IMR-90 (cell line): Measurements from ENCODE around the gene MFRP. TPM values are rescaled to one million over a fixed set of nuclear protein-coding genes. Genes with fewer than 3 reads are reported as not detected.

ENCODE experiments used
- ATAC-seq: fragments of 200-7000 bp; cut with Tn5 transposase; 2 replicates; pipeline ENCODE4 v1.9.1; 2020; ENCODE audit warnings: low read depth, mild to moderate bottlenecking, moderate library complexity
- BruUV-seq: library from RNA; stranded (reverse); fragments of 400-500 nt; replicated peaks from 2 replicates; lab custom pipeline; 2021; lab: Mats Ljungman, UMichigan
- CTCF ChIA-PET: fragments of 300-600 bp; formaldehyde crosslinking; extraction: SDS; loops from one replicate; lab custom pipeline; 2021; ENCODE audit warnings: antibody characterized with exemption; lab: Yijun Ruan, JAX
- POLR2A ChIA-PET: fragments of 300-600 bp; sonication (Branson Sonifier 250); formaldehyde crosslinking; loops from one replicate; lab custom pipeline; 2022; ENCODE audit warnings: antibody characterized with exemption; ENCODE audit not compliant: unreplicated experiment; lab: Charles Lee
- DNase-seq: peaks from one replicate; pipeline ENCODE4 v3.0.0; 2013
- H2AFZ ChIP-seq: replicated peaks from 2 replicates; pipeline ENCODE3; 2013; ENCODE audit warnings: low read length, mild to moderate bottlenecking; ENCODE audit not compliant: poor library complexity
- H2AK5ac ChIP-seq: 2 replicates; pipeline ENCODE4 v1.6.1; 2013; ENCODE audit warnings: low read depth, low read length, inconsistent platforms
- H2AK9ac ChIP-seq: replicated peaks from 2 replicates; pipeline ENCODE3; 2013; ENCODE audit warnings: mild to moderate bottlenecking, low read depth, low read length, moderate library complexity; ENCODE audit not compliant: poor library complexity
- H2BK120ac ChIP-seq: 2 replicates; pipeline ENCODE4 v1.6.1; 2013; ENCODE audit warnings: low read depth, low read length, inconsistent platforms
- H2BK15ac ChIP-seq: 3 replicates; pipeline ENCODE4 v1.6.1; 2013; ENCODE audit warnings: low read depth, low read length, inconsistent platforms
- H2BK20ac ChIP-seq: 2 replicates; pipeline ENCODE4 v1.6.1; 2013; ENCODE audit warnings: low read depth, mild to moderate bottlenecking, inconsistent platforms, low read length, moderate library complexity
- H2BK5ac ChIP-seq: 2 replicates; pipeline ENCODE4 v1.6.1; 2013; ENCODE audit warnings: mild to moderate bottlenecking, low read depth, low read length, inconsistent platforms; ENCODE audit not compliant: poor library complexity, severe bottlenecking
- H3K14ac ChIP-seq: replicated peaks from 2 replicates; pipeline ENCODE4 v1.6.1; 2013; ENCODE audit warnings: low read depth, low read length, inconsistent platforms
- H3K18ac ChIP-seq: 2 replicates; pipeline ENCODE4 v1.6.1; 2013; ENCODE audit warnings: low read depth, low read length, control low read depth
- H3K23ac ChIP-seq: 2 replicates; pipeline ENCODE4 v1.6.1; 2013; ENCODE audit warnings: low read depth, low read length, inconsistent platforms
- H3K27ac ChIP-seq: 2 replicates; pipeline ENCODE4 v1.5.1; 2013; ENCODE audit warnings: mild to moderate bottlenecking, control low read depth, low read length; ENCODE audit not compliant: insufficient read depth
- H3K27me3 ChIP-seq: 2 replicates; pipeline ENCODE4 v1.6.1; 2013; ENCODE audit warnings: low read length; ENCODE audit not compliant: control insufficient read depth, insufficient read depth
- H3K36me3 ChIP-seq: 2 replicates; pipeline ENCODE4 v1.6.1; 2013; ENCODE audit warnings: low read length, mixed read lengths; ENCODE audit not compliant: control insufficient read depth, insufficient read depth
- H3K4ac ChIP-seq: 2 replicates; pipeline ENCODE4 v1.6.1; 2013; ENCODE audit warnings: low read depth, low read length, inconsistent platforms
- H3K4me1 ChIP-seq: 2 replicates; pipeline ENCODE4 v1.6.1; 2013; ENCODE audit warnings: low read length, mixed read lengths; ENCODE audit not compliant: control insufficient read depth, insufficient read depth
- H3K4me2 ChIP-seq: 2 replicates; pipeline ENCODE4 v1.6.1; 2013; ENCODE audit warnings: low read depth, mild to moderate bottlenecking, control low read depth, low read length, moderate library complexity
- H3K4me3 ChIP-seq: 2 replicates; pipeline ENCODE4 v1.5.1; 2013; ENCODE audit warnings: low read depth, mild to moderate bottlenecking, control low read depth, low read length, moderate library complexity; ENCODE audit not compliant: insufficient read depth
- H3K56ac ChIP-seq: 2 replicates; pipeline ENCODE4 v1.6.1; 2013; ENCODE audit warnings: low read length, inconsistent platforms; ENCODE audit not compliant: insufficient read depth; ENCODE audit errors: extremely low read depth
- H3K79me1 ChIP-seq, 2 experiments: 2 replicates each; pipeline ENCODE4 v1.6.1; 2013; ENCODE audit warnings: low read length in 2 of 2, inconsistent platforms in 1 of 2, low read depth in 1 of 2
- H3K9ac ChIP-seq: 2 replicates; pipeline ENCODE4 v1.6.1; 2013; ENCODE audit warnings: low read depth, low read length, control low read depth
- H3K9me1 ChIP-seq: 2 replicates; pipeline ENCODE4 v1.6.1; 2013; ENCODE audit warnings: low read length, inconsistent platforms; ENCODE audit not compliant: insufficient read depth
- H3K9me3 ChIP-seq: 2 replicates; pipeline ENCODE4 v1.6.1; 2013; ENCODE audit warnings: low read length; ENCODE audit not compliant: control insufficient read depth, insufficient read depth
- H4K20me1 ChIP-seq: 2 replicates; pipeline ENCODE4 v1.6.1; 2013; ENCODE audit warnings: low read length, inconsistent platforms; ENCODE audit not compliant: insufficient read depth
- H4K5ac ChIP-seq: 2 replicates; pipeline ENCODE4 v1.6.1; 2013; ENCODE audit warnings: mild to moderate bottlenecking, low read depth, low read length, control low read depth
- H4K8ac ChIP-seq, 2 experiments: 2 replicates each; pipeline ENCODE4 v1.6.1; 2013; ENCODE audit warnings: low read depth in 2 of 2, low read length in 2 of 2, control low read depth in 1 of 2, inconsistent platforms in 1 of 2
- H4K91ac ChIP-seq: 2 replicates; pipeline ENCODE4 v1.6.1; 2013; ENCODE audit warnings: low read depth, low read length, inconsistent platforms; ENCODE audit not compliant: insufficient read depth
- CEBPB ChIP-seq: IDR thresholded peaks from 2 replicates; pipeline ENCODE4 v1.6.1; 2012; ENCODE audit warnings: low read depth, low read length, improper control_type of control experiment
- CHD1 ChIP-seq: IDR thresholded peaks from 2 replicates; pipeline ENCODE4 v1.6.1; 2012; ENCODE audit warnings: low read depth, low read length, improper control_type of control experiment
- MAZ ChIP-seq: IDR thresholded peaks from 2 replicates; pipeline ENCODE4 v1.6.1; 2012; ENCODE audit warnings: low read depth, mild to moderate bottlenecking, low read length, improper control_type of control experiment, moderate library complexity, borderline replicate concordance
- NFE2L2 ChIP-seq: fragments of 150-350 bp; IDR thresholded peaks from 2 replicates; pipeline ENCODE4 v1.6.1; 2016; ENCODE audit warnings: low read depth, mild to moderate bottlenecking, low read length
- POLR2A ChIP-seq: IDR thresholded peaks from 2 replicates; pipeline ENCODE4 v1.6.1; 2012; ENCODE audit warnings: mild to moderate bottlenecking, low read depth, low read length
- WGBS, 2 experiments: methylation state at CpG; one replicate each; pipeline versions ENCODE4 v1.1.5 to v1.1.7; 2013; ENCODE audit warnings: missing lambda C conversion rate in 2 of 2; ENCODE audit not compliant: insufficient read length in 1 of 2; ENCODE audit errors: extremely low coverage in 2 of 2; 5-methylcytosine and 5-hydroxymethylcytosine counted together
- dilution Hi-C: fragments of 300-500 bp; cut with HindIII; formaldehyde crosslinking; loops from one replicate; pipeline ENCODE4 v1.14.3; 2018; ENCODE audit warnings: low sequenced_read_pairs; ENCODE audit not compliant: unreplicated experiment
- in situ Hi-C: fragments of 300-500 bp; cut with MboI; formaldehyde crosslinking; loops from 3 replicates; pipeline ENCODE4 v1.14.3; 2019; ENCODE audit warnings: low sequenced_read_pairs, inconsistent platforms, mixed read lengths
- intact Hi-C: fragments of 100-400 bp; cut with micrococcal nuclease; formaldehyde crosslinking; loops from 2 replicates; pipeline ENCODE4 v1.10.0; 2022
- polyA plus RNA-seq, 3 experiments: library from polyadenylated mRNA; depleted of rRNA; stranded (reverse); fragments of >200 nt; gene quantifications; 2 replicates each; pipeline ENCODE4 v1.2.3, GENCODE V29; 2012; ENCODE audit warnings: low replicate concordance in 1 of 3
- total RNA-seq: library from RNA; depleted of rRNA; stranded (reverse); fragments of >200 nt; gene quantifications from 2 replicates; pipeline ENCODE4 v1.2.3, GENCODE V29; 2012

The MFRP gene
- total and polyA plus RNA-seq, 2 of the 4 experiments (the other 2 are of a cell fraction) = not detected

- BruUV-seq = no TSS peak
- no peak for ATAC-seq
- intact Hi-C loops = no loop called here
These were observed 4.7 kb upstream of the MFRP start for GRCh38 chr11:119351232-119351631.

More at GRCh38 chr11:119351232-119351631, 4.7 kb upstream of the MFRP start:
- Histone ChIP-seq H2AFZ (no peak overlapping the region), H3K9me1 (no peaks in the 10 kb centered on the region), H4K20me1 (no peaks in the 10 kb centered on the region), H2BK15ac (no peak overlapping the region), H3K27me3 (peaks cover 32% of the 10 kb centered on the region), H3K36me3 (no peaks in the 10 kb centered on the region), H3K9ac (no peak overlapping the region), H3K14ac (no peak overlapping the region), H3K79me1 (no peaks in the 10 kb centered on the region), H2AK5ac (no peak overlapping the region), H3K4ac (no peak overlapping the region), H3K4me3 (no peak overlapping the region), H2BK20ac (no peak overlapping the region), H4K91ac (no peak overlapping the region), H3K4me1 (no peaks in the 10 kb centered on the region), H4K5ac (no peak overlapping the region), H3K9me3 (no peaks in the 10 kb centered on the region), H2BK120ac (no peak overlapping the region), H2BK5ac (no peak overlapping the region), H3K23ac (no peak overlapping the region), H4K8ac (no peak overlapping the region), H3K27ac (no peak overlapping the region), H2AK9ac (no peak overlapping the region), H3K18ac (no peak overlapping the region), H3K4me2 (no peak overlapping the region), H3K56ac (no peak overlapping the region)
- in situ Hi-C loops (loop anchor here (25.0 kb wide), 1 partner anchor 761 kb away; no protein-coding TSS in a partner anchor), dilution Hi-C loops (no loop called here)
- ChIA-PET CTCF (interaction anchor here (0.8 kb wide), 1 partner anchor 23 kb away, joined by 3 read pairs; no protein-coding TSS in a partner anchor), POLR2A (no interaction called here)
- DNase-seq = no peak
- no CpG with 5 or more reads among the region's 2 CpGs for WGBS, 2 experiments
- TF ChIP-seq CHD1 (no peak), MAZ (no peak), POLR2A (no peak), CEBPB (no peak), NFE2L2 (no peak)
